GM12864 (cell line): ENCODE data around the gene OPCML.

Experiments used
- DNase-seq: peaks from one replicate; pipeline ENCODE4 v3.0.0-alpha.2; 2011; ENCODE audit warnings: low read depth
- H3K4me3 ChIP-seq: 2 replicates; pipeline ENCODE4 v1.5.1; 2011; ENCODE audit warnings: mild to moderate bottlenecking, low read depth, low read length, control low read depth
- CTCF ChIP-seq: IDR thresholded peaks from 2 replicates; pipeline ENCODE4 v1.5.1; 2011; ENCODE audit warnings: low read depth, mild to moderate bottlenecking, moderate library complexity, low read length, control low read depth, inconsistent platforms; ENCODE audit errors: missing control alignments

OPCML gene

GRCh38 chr11:133047771-133048115 is 484.6 kb downstream of the OPCML start:
- no peak overlapping the region for H3K4me3 ChIP-seq
- DNase-seq: no peak
- no peak for TF ChIP-seq CTCF

- H3K4me3 ChIP-seq: no peak overlapping the region
- no peak for TF ChIP-seq CTCF
- no peak for DNase-seq
Measured at GRCh38 chr11:133047036-133047770, 485.1 kb downstream of the OPCML start.

- no peak overlapping the region for H3K4me3 ChIP-seq
- DNase-seq: no peak
- no peak for TF ChIP-seq CTCF
Measured at GRCh38 chr11:133046252-133046651, 486.0 kb downstream of the OPCML start.

- TF ChIP-seq CTCF: no peak
- no peak overlapping the region for H3K4me3 ChIP-seq
- no peak for DNase-seq
Measured at GRCh38 chr11:133041928-133042882, 490.1 kb downstream of the OPCML start.

GRCh38 chr11:133041181-133041580 is 491.1 kb downstream of the OPCML start:
- TF ChIP-seq CTCF: no peak
- no peak for DNase-seq
- no peak overlapping the region for H3K4me3 ChIP-seq

GRCh38 chr11:133040289-133040900 is 491.9 kb downstream of the OPCML start:
- no peak overlapping the region for H3K4me3 ChIP-seq
- no peak for TF ChIP-seq CTCF
- DNase-seq: no peak
